Activated T-helper 1 cell treated with anti-CD3 and anti-CD28 coated beads, Interleukin-12 subunit alpha, Interleukin-12 subunit beta, Interleukin-2, Interleukin-4 antibody, amounts not matched to agents 30 ng/mL and 10 ng/mL and 1 ng/mL, durations not matched to agents 14 hours and 24 hours and 36 hours (primary cell): ENCODE results near the gene TBC1D22A. TPM values are rescaled to one million over a fixed set of nuclear protein-coding genes. Genes with fewer than 3 reads are reported as not detected.

Experiments used
- DNase-seq: peaks from one replicate; pipeline ENCODE4 v3.0.0; 2021; ENCODE audit warnings: low spot score
- H3K27ac Mint-ChIP-seq: one replicate; pipeline ENCODE4 v1.8.0; 2021; ENCODE audit warnings: mild to moderate bottlenecking, mixed read lengths
- H3K27me3 Mint-ChIP-seq: one replicate; pipeline ENCODE4 v1.8.0; 2022; ENCODE audit warnings: mild to moderate bottlenecking, moderate library complexity, mixed read lengths; ENCODE audit not compliant: insufficient read depth
- H3K36me3 Mint-ChIP-seq: one replicate; pipeline ENCODE4 v1.8.0; 2021; ENCODE audit warnings: low read depth, mixed read lengths
- H3K4me1 Mint-ChIP-seq: one replicate; pipeline ENCODE4 v1.8.0; 2021; ENCODE audit warnings: low read depth, mixed read lengths
- H3K4me3 Mint-ChIP-seq: one replicate; pipeline ENCODE4 v1.8.0; 2021; ENCODE audit warnings: mild to moderate bottlenecking, moderate library complexity, mixed read lengths
- H3K9me3 Mint-ChIP-seq: one replicate; pipeline ENCODE4 v1.8.0; 2021; ENCODE audit warnings: mixed read lengths
- intact Hi-C: fragments of 100-400 bp; cut with micrococcal nuclease; formaldehyde crosslinking; loops from one replicate; pipeline ENCODE4 v1.15.1; 2024
- total RNA-seq: library from RNA; stranded (reverse); gene quantifications from 2 replicates; pipeline ENCODE4 v1.2.3, GENCODE V29; 2022

TBC1D22A gene
- total RNA-seq, 1 donor from 2014 or later, result 42.4 TPM

DNA sequence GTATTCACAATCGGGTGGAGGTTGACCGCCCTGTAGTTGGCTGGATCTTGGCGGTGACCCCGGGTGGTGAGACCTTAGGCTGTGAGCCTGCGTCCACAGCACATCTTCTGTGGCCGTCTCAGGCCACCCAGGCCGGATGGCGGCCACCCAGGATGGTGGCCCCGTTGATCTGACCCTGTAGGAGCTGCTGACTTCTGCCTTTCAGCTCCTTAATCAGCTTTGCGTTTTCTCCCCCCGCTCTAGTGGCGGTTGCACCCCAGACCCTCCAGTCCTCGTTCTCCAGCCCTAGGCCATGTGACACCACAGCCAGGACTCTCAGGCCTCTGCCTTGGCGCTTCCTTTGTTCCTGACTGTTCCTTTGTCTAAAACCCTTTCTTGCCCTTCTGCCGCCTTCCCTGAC lies 244.0 kb downstream of the TBC1D22A start:
- Mint-ChIP-seq H3K4me1 (no peaks in the 10 kb centered on the region), H3K9me3 (no peaks in the 10 kb centered on the region), H3K27me3 (no peaks in the 10 kb centered on the region), H3K36me3 (peaks cover 2% of the 10 kb centered on the region), H3K4me3 (no peak overlapping the region), H3K27ac (no peak overlapping the region)
- intact Hi-C loops, result no loop called here
- DNase-seq, result no peak

DNA sequence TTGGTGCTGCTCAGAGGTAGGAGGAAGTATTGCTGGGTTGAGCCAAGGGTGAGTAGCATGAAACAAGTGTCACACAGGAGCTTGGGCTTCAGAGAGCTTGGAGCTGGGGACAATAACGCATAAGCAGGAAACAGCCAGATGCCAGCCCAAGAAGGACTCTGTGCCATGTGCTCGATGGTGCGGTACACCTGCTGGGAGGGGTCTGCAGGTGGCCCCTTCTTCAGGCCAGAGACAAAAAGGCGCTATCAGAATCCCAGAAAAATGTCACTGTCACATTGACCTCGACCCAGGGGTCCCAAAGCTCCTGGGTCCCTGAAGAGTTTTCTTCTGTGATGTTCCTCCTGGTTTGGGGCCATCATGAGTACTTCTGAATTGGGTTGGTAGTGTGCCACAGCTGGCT lies 244.4 kb downstream of the TBC1D22A start:
- Mint-ChIP-seq H3K36me3 (peaks cover 2% of the 10 kb centered on the region), H3K9me3 (no peaks in the 10 kb centered on the region), H3K27me3 (no peaks in the 10 kb centered on the region), H3K4me3 (no peak overlapping the region), H3K4me1 (no peaks in the 10 kb centered on the region), H3K27ac (no peak overlapping the region)
- DNase-seq, result no peak
- intact Hi-C loops, result no loop called here

DNA sequence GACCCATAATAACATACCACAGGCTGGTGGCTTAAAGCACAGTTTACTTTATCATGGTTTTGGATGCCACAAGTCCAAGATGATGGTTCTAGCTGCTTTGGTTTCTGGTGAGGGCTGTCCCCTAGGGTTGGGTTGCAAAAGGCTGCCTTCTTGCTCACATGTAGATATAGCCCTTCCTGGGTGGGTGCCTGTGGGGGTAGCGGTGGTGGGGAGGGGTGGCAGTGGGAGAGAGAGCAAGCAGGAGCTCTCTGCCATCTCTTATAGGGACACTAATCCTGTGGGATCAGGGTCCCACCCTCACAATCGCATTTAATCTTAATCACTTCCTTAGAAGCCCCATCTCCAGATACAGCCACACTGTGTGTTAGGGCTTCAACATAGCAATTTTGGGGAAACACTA lies 245.0 kb downstream of the TBC1D22A start:
- intact Hi-C loops, result no loop called here
- Mint-ChIP-seq H3K4me1 (peaks cover 3% of the 10 kb centered on the region), H3K36me3 (peaks cover 2% of the 10 kb centered on the region), H3K4me3 (no peak overlapping the region), H3K27me3 (no peaks in the 10 kb centered on the region), H3K27ac (no peak overlapping the region), H3K9me3 (no peaks in the 10 kb centered on the region)
- no peak for DNase-seq

DNA sequence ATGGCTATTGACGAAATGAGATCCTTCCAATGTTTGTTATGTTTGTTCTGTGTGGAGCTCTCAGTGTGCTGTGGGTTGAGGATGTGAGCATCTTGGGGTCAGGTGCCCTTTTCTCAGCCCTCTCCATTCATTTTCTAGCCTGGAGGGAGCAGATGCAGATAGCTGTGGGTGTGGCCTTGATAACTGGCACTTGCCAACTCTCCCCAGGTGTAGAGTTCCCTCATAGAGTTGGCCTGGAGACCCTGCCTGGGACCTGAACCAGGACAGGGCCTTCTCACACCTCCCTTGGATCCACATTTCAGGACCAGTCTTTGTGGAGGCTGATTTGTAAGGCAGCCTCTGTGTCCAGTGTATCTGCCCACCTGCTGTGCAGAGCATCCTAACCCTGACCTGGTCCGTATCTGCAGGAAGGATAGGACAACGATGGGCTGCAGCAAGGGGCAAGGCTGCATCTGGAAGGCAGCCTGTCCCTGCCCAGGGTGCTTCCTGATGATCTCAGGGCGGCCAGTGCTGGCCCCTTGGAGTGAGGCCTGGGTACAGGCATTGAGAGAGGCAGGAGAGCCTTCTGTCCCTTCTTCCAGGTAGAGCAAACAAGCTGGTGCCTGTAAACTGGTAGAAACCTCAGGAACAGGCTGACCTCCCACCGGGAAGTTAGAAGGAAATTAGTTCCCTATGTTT lies 245.9 kb downstream of the TBC1D22A start:
- no peak for DNase-seq
- Mint-ChIP-seq H3K27ac (no peak overlapping the region), H3K4me3 (no peak overlapping the region), H3K4me1 (peaks cover 12% of the 10 kb centered on the region), H3K36me3 (peaks cover 2% of the 10 kb centered on the region), H3K9me3 (no peaks in the 10 kb centered on the region), H3K27me3 (no peaks in the 10 kb centered on the region)
- intact Hi-C loops, result no loop called here

DNA sequence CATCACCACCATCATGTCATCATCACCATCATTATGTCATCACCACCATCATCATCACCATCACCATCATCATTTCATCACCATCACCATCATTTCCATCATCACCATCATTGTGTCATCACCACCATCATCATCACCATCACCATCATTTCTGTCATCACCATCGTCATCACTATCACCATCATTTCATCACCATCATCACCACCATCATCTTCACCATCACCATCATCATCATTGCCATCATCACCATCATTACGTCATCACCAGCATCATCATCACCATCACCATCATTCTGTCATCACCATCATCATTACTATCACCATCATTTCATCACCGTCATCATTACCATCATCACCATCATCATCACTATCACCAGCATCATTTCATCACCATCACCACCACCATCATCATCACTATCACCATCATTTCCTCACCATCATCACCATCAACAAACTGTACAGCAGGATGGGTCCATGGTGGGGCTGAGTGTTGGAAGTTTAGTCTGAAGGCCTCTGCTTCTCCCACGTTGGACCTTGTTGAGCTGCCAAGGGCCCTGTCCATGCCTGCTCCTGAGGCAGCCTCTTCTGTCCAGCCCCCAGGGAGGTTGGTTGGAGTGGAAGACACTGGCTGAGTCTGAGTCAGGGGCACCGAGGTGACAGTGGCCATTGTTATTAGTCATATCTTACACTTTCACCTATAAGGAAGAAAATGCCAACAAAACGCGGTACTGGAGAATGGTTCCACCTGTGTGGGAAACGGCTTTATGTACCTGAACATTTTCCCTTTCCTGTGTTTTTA lies 247.1 kb downstream of the TBC1D22A start:
- no peak for DNase-seq
- Mint-ChIP-seq H3K27ac (no peak overlapping the region), H3K4me1 (peaks cover 12% of the 10 kb centered on the region), H3K4me3 (no peak overlapping the region), H3K9me3 (no peaks in the 10 kb centered on the region), H3K36me3 (peaks cover 2% of the 10 kb centered on the region), H3K27me3 (no peaks in the 10 kb centered on the region)
- intact Hi-C loops, result no loop called here

DNA sequence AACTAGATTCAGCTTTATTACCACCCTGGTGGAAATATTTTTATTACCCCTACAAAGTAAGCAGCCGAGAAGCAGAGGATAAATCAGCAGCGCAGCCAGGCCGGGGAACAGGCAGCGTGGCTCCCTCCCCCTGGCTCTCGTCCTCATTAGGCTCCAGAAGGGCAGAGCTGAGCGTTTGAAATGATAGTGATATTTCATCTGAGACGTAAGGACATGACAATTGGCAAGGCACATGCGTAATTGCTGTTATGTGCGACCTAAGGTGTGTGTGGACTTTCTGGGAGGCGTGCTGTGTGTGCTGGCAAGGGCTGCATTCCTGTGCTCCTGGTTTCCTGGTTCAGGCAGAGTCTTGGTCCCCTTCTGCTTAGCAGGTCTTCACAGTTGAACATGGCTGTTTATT lies 247.8 kb downstream of the TBC1D22A start:
- Mint-ChIP-seq H3K4me1 (peaks cover 12% of the 10 kb centered on the region), H3K36me3 (peaks cover 2% of the 10 kb centered on the region), H3K27ac (no peak overlapping the region), H3K4me3 (no peak overlapping the region), H3K9me3 (no peaks in the 10 kb centered on the region), H3K27me3 (no peaks in the 10 kb centered on the region)
- DNase-seq, result no peak
- intact Hi-C loops, result no loop called here

DNA sequence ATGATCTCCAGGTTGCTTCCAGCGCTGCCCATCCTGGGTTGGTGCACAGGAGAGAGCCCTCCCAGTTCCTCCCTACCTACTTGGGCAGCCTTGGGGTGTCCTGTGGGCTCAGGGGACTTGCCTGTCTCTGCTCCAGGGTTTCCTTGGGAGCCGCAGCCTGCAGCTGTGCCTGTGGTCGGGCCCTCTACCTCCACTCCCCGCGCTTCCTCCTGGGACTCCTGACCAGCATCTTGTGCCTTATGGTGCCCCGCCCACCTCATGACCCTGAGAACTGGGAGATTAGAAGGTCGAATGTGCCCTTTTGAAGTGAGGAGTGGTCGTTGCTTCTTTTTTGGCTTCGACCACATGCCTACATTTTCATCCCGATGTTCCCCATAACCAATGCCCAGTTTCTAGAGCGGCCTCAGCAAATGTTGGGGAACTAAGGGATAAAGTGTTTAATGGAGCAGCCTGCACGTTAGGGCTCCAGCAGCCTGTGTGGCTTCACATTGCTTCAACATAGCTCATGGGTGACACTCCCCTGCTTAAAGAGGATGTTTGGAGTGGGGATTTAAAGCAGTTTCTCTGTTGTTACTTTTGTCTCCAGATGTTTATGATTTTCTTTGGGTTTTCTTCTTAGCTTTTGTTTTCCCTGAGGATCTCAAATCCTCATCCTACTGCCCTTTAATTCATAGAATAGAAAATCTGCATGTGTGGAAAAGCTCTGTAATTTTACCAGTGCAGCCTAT lies 248.8 kb downstream of the TBC1D22A start:
- no peak overlapping the region for H3K4me3 Mint-ChIP-seq
- peaks cover 12% of the 10 kb centered on the region for H3K4me1 Mint-ChIP-seq
- peaks cover 2% of the 10 kb centered on the region for H3K36me3 Mint-ChIP-seq
- H3K9me3 Mint-ChIP-seq, result no peaks in the 10 kb centered on the region
- no peak for DNase-seq
- intact Hi-C loops, result no loop called here
- no peak overlapping the region for H3K27ac Mint-ChIP-seq
- H3K27me3 Mint-ChIP-seq, result no peaks in the 10 kb centered on the region

DNA sequence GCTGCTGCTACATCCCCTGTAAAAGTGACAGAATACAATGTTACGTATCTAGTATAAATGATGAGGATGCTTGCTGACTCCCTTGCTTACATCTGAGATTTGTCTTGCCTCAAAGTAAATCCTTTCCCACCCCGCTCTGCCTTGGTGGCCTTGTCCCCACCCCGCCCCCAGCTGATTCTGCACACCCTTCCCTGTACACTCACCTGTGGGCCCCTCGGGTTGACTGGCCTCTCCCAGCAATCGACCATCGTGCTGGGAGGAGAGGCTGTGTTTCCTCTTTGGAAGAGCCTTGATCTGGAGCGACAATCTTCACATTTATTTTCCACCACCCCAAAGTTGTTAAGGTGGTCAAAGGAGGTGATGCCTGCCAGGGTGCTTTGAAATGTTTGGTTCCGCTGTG lies 249.4 kb downstream of the TBC1D22A start:
- no peak overlapping the region for H3K4me3 Mint-ChIP-seq
- H3K36me3 Mint-ChIP-seq, result peaks cover 2% of the 10 kb centered on the region
- H3K27ac Mint-ChIP-seq, result no peak overlapping the region
- no peaks in the 10 kb centered on the region for H3K27me3 Mint-ChIP-seq
- intact Hi-C loops, result no loop called here
- peaks cover 12% of the 10 kb centered on the region for H3K4me1 Mint-ChIP-seq
- no peaks in the 10 kb centered on the region for H3K9me3 Mint-ChIP-seq
- DNase-seq, result no peak

DNA sequence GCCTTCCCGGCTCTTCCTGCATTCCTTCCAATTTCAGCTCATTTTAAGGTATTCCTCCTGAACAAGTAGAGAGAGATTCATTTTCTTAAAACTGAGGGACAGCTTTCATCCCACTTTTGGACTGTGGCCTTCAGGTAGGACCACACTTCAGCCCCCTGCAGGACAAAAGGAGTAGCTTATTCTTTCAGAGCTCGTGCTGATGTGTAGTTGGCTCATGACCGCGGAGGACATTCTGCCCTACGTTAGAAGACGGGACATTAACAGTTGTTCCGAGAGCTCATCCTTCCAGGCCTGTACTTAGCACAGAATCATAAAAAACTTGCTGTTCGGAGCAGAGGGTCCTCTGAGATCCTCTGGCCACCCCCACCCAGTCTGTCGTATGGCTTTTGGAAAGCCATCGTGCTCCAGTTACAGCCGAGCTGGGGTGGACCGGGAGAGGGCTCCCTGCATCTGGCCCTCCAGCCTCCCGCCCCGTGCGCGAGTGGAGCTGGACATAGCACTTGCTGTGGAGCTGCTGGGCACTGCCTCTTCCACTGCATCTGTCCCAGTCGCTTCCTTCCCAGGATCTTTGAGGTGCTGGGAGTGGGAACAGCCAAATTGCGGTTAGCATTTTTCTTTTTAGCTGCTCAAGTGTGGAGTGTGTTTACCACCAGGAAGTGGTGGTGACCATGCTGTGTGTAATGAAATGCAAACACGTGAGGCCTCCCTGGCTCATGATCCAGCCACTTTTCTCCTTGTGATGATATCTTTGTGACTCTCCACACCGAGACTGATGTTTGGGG lies 250.3 kb downstream of the TBC1D22A start:
- DNase-seq, result no peak
- Mint-ChIP-seq H3K4me3 (no peak overlapping the region), H3K36me3 (peaks cover 2% of the 10 kb centered on the region), H3K27ac (no peak overlapping the region), H3K27me3 (no peaks in the 10 kb centered on the region), H3K9me3 (no peaks in the 10 kb centered on the region), H3K4me1 (peaks cover 12% of the 10 kb centered on the region)
- intact Hi-C loops, result no loop called here

DNA sequence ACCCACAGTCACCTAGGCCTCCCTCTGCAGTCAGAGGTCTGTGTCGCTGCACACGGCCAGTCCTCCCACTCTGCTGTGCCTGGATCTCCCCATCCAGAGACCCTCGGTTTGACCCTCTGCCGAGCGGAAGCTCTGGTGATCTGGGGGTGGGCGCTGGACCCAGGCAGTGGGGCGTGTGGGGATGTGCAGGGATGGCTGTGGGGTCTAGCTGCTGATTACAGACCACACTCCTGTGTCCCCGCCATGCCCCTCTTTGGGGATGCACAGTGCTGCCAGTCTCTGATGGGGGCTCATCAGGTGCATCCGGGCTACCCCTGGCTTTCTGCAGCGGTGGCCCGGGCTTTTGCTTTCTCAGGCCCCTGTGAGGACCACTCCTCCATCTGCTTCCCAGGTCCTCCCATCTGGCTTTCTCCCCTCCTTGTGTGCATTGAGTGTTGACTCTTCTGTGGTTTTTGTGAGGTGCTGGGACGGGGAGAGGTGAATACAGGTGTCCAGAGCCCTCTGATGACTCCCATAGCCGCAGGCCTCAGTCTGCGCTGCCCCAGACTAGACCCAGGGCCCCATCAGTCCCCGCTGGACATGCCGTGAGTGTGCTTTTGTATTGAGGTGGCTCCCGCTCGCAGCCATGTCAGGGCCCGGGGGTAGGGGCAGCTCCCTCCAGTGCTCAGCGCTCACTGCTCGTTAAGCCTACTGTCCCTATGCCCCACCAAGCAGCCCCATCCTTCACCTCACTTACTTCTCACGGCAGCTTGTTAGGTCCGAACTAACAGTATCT lies 251.6 kb downstream of the TBC1D22A start:
- DNase-seq, result no peak
- Mint-ChIP-seq H3K27ac (peak overlapping the region; percentile 40), H3K9me3 (peaks cover 7% of the 10 kb centered on the region), H3K4me1 (peaks cover 12% of the 10 kb centered on the region), H3K4me3 (no peak overlapping the region), H3K36me3 (peaks cover 4% of the 10 kb centered on the region), H3K27me3 (no peaks in the 10 kb centered on the region)
- intact Hi-C loops, result no loop called here

DNA sequence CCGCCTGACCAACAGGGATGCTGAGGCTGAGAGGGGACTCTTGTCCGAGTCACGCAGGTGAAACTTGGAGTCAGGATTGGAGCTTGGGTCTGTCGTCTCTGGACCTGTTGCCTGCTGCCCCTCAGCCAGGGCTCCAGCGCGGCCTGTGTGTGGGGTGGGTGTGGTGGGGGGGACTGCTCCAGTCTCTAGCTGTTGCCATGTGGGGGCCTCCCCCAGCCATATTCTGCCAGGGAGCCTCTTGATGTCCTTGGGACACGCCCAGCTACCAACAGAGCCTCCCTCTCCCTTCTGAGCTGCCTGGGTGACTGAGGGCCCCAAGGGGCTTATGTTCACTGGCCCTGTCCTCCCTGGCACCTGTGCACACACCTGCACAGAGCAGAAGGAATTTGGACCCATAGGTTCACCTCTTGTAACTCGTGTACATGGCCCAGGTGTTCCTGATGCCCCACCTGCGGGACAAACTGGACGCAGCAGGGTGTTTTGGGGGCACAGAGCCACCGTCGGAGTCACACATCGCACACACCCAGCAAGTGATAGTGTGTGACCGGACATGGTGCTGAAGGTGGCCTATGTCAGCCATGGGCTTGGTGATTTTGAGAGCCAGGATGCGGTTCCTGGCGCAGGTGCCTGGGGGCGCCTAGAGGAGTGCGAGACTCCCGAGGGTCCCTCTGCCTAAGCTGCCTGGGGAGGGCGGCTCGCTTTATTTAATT lies 252.3 kb downstream of the TBC1D22A start:
- Mint-ChIP-seq H3K4me1 (peaks cover 12% of the 10 kb centered on the region), H3K27me3 (no peaks in the 10 kb centered on the region), H3K27ac (no peak overlapping the region), H3K36me3 (peaks cover 4% of the 10 kb centered on the region), H3K9me3 (peaks cover 14% of the 10 kb centered on the region), H3K4me3 (no peak overlapping the region)
- intact Hi-C loops, result no loop called here
- no peak for DNase-seq
